HG03175 (cell line): ENCODE results near the gene HOXC4.

Source experiments
- ATAC-seq: cut with Tn5 transposase; IDR thresholded peaks from one replicate; pipeline ENCODE4 v1.9.1; 2021; ENCODE audit warnings: mild to moderate bottlenecking, moderate library complexity; ENCODE audit not compliant: unreplicated experiment

HOXC4 gene

DNA sequence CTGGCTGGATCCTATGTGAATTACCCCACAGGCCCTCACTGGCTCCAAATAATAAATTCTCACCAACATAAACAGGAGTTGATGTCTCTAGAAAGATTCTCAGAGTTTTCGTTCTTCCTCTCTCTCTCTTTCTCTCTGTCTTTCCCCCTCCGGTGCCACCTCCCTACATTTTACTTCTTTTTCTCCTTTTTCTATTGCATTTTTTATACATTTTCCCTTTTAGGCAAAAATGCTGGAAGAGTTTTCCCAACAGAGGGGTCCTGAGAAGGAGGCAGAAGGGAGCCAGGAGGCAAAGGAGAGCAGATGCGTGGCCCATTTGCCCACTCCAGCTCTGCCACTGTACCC lies 26.2 kb upstream of the HOXC4 start:
- ATAC-seq = no peak

DNA sequence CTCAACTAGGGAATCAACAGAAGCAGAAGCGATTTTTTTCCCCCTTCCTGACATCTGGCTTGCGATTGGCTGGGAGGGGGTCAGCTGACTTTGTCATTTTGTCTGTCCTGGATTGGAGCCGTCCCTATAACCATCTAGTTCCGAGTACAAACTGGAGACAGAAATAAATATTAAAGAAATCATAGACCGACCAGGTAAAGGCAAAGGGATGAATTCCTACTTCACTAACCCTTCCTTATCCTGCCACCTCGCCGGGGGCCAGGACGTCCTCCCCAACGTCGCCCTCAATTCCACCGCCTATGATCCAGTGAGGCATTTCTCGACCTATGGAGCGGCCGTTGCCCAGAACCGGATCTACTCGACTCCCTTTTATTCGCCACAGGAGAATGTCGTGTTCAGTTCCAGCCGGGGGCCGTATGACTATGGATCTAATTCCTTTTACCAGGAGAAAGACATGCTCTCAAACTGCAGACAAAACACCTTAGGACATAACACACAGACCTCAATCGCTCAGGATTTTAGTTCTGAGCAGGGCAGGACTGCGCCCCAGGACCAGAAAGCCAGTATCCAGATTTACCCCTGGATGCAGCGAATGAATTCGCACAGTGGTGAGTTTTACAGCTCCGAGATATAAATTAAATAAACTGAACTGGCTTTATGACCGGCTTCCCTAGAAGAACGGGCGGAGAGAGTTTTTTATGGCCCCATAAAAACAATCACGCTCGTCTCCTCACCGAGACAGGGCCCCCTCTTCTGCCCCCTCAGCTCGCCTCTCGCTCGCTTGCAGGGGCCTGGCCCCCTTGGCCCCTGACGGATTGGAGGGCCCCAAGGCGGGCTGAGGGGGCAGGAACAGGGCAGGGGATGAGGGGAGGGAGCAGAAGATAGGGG lies 25.1 kb upstream of the HOXC4 start, which contains the start of gene HOXC6:
TSS of gene HOXC6 (plus strand) at position 127 of the 888 bp plus-strand sequence. CDS start at position 209, 82 bp downstream.
- no peak for ATAC-seq

DNA sequence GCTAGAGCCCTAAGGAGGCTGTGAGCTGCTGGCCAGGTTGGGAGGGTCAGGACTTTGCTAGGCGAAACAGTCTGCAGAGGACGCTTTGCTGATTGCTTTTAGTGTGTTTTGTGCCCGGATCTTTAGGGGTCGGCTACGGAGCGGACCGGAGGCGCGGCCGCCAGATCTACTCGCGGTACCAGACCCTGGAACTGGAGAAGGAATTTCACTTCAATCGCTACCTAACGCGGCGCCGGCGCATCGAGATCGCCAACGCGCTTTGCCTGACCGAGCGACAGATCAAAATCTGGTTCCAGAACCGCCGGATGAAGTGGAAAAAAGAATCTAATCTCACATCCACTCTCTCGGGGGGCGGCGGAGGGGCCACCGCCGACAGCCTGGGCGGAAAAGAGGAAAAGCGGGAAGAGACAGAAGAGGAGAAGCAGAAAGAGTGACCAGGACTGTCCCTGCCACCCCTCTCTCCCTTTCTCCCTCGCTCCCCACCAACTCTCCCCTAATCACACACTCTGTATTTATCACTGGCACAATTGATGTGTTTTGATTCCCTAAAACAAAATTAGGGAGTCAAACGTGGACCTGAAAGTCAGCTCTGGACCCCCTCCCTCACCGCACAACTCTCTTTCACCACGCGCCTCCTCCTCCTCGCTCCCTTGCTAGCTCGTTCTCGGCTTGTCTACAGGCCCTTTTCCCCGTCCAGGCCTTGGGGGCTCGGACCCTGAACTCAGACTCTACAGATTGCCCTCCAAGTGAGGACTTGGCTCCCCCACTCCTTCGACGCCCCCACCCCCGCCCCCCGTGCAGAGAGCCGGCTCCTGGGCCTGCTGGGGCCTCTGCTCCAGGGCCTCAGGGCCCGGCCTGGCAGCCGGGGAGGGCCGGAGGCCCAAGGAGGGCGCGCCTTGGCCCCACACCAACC lies 23.9 kb upstream of the HOXC4 start:
- no peak for ATAC-seq

DNA sequence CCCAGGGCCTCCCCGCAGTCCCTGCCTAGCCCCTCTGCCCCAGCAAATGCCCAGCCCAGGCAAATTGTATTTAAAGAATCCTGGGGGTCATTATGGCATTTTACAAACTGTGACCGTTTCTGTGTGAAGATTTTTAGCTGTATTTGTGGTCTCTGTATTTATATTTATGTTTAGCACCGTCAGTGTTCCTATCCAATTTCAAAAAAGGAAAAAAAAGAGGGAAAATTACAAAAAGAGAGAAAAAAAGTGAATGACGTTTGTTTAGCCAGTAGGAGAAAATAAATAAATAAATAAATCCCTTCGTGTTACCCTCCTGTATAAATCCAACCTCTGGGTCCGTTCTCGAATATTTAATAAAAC lies 23.2 kb upstream of the HOXC4 start:
- no peak for ATAC-seq

DNA sequence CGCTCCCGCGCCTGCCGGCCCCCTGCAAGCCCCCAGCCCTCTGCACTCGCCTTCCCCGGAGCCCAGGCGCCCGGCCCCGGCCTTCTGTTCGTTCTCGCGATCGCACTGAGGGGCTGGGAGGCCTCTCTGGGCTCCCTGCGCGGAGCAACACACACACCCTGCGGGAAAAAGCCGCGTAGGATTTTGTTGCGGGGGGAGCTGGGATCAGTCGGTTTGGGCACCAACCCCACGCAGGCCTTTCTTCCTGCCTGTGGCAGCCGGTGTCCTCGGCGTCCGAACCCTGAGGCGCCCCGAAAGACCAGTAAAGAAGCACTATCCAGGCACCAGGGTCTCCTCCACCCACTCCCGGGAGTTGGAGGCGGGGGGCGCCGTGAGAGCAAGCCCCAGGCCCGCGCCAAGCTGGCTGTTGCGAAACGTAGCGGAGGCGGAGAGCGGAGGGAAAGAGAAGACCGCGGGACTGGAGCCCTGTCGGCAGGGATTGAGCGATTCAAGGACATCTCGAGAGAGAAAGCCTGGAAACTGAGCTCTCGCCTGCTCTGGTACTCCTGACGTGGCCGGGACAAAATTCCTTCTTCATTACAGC lies 22.7 kb upstream of the HOXC4 start:
- no peak for ATAC-seq

DNA sequence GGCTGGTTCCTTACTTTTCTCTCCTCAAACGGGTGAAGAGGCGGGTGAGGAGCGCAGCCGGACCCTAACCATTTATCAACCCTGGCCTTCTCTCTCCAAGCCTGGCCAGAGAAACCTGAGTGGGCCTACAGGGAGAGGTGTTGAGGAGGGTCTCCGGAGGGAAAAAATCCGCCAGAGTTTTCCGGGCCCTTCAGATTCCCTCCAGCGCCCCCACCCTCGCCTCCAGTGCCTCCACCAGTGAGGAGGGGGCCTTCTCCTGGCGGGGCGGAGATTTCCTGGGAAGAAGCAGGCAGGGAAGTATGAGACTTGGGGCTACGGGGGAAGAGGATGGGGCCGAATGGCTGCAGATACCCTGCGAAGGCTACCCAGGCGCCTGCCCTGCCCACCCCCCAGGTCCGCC lies 22.2 kb upstream of the HOXC4 start:
- ATAC-seq = no peak

DNA sequence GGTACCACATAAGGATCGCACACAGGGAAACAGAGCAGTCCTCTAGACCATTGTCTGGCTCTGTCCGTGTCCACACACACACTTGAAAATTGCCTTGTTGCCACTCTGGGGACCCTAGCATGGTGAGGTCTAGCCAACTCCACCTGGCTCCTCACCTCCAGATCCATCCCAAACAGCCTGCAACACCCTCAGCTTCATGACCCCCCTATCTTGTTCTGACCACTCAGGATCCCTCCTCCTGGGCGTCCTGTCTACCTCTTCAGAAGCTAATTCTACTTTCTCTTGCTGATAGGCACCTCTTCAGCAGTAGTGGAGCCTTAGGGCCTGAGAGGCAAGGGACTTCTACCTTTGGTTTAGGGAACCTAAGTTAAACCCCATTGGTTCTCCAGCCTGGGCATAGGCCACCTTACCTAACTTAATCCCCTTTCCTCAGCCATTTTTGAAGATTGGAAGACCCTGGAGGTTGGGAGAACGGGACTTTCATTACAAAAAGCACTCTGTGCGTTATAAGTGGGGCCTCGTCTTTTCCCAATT lies 21.5 kb upstream of the HOXC4 start:
- no peak for ATAC-seq

DNA sequence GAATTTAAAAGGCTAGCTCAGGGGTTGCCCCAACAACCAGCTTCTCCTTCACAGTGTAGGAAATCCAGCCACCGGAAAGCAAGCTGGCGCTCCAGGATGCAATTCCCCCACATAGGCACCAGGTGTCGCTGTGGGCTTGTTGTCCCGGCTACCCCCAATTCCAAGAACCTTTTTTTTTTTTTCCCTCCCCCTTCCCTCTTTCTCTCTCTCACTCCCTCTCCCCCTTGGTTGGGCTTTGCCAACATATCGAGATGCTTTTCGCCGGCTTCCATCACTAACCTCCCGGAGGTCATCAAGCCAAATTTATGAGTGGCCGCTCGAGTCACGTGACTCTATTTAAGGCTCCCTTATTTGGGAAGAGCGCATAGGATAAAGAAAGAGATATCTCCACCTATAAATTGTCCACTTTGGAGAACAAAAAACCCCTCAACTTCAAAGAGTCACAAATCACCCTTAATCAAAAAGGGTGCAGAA lies 21.0 kb upstream of the HOXC4 start, which contains the start of gene HOXC5:
TSS of gene HOXC5 (plus strand) at position 424 of the 474 bp plus-strand sequence. CDS start 73 bp downstream, outside the sequence.
- no peak for ATAC-seq

DNA sequence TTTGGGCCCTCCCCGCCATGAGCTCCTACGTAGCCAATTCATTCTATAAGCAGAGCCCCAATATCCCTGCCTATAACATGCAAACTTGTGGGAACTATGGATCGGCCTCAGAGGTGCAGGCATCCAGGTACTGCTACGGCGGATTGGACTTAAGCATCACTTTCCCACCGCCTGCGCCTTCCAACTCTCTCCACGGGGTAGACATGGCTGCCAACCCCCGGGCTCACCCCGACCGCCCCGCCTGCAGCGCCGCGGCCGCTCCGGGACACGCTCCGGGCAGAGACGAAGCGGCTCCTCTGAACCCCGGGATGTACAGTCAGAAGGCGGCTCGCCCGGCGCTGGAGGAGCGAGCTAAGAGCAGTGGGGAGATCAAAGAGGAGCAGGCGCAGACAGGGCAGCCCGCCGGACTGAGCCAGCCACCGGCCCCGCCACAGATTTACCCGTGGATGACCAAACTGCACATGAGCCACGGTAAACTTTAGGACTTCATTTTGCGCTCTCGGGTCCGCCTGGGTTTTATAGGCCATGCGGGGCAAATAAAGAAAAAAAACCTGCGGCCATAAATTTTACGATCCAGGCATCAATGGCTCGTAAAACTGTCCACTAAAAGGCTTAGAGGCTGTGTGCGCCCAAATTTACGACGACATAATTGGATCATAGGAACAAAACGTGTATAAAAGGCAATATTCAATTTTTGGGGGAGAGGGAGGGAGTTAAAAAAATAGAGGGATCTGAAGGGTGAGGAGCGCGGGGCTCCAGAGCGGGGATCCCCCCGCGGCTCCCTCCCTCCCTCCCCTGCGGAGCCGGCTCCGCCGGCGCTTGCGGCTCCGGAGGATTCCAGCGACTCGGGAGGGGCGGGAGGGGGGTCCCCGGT lies 20.3 kb upstream of the HOXC4 start:
- no peak for ATAC-seq

DNA sequence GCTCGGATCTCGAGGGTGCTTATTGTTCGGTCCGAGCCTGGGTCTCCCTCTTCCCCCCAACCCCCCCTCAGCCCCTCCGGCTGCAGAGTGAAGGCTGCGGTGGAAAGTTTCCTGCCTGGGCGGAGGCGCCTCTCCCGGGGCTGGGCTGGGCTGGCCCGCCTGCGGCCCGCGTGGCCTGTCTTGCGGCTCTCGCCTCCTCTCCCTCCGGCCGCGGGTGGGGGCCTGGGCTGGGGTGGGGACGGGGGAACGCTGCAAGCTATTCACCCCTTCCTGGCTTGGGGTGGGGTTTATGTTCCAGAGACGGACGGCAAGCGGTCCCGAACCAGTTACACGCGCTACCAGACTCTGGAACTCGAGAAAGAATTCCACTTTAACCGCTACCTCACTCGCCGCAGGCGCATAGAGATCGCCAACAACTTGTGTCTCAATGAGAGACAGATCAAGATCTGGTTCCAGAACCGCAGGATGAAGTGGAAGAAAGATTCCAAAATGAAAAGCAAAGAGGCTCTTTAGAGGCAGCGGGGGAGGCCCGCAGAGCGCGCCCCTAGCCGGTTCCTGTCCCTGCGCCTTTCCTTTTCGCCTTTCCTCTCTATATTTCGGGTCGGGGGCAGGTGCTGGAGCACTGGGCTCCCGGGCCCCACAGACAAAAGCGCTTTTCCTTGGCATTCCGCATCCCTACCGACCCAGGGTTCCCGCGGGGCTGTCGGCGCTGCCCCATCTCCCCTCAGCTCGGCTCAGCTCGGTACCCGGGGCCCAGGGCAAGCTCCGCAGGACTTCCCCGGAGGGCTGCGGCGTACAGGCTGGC lies 19.5 kb upstream of the HOXC4 start:
- no peak for ATAC-seq

DNA sequence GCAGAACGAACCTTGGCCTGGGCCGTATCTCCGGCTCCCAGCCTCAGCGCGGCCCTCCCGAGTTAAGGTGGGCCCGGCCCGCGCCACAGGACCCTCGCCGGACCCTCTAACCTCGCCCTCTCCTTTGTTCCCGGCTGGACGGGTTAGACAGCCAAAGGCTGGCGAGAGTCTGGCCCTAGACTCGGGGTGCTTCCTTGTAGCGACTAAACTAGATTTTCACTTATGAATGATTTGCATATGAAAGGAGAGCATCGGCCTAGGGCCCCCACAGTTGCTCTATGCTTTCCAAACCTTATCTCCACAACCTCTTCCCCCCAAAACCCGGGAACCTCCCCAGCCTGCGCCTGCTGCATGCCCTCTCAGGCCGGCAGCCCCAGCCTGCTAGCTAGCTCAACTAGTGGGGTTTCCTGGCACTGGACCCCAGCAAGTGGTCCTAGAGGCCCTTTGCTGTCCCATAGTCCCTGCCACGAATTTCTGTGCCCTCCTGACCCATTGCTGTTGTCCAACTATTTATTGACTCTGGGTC lies 18.8 kb upstream of the HOXC4 start:
- no peak for ATAC-seq

DNA sequence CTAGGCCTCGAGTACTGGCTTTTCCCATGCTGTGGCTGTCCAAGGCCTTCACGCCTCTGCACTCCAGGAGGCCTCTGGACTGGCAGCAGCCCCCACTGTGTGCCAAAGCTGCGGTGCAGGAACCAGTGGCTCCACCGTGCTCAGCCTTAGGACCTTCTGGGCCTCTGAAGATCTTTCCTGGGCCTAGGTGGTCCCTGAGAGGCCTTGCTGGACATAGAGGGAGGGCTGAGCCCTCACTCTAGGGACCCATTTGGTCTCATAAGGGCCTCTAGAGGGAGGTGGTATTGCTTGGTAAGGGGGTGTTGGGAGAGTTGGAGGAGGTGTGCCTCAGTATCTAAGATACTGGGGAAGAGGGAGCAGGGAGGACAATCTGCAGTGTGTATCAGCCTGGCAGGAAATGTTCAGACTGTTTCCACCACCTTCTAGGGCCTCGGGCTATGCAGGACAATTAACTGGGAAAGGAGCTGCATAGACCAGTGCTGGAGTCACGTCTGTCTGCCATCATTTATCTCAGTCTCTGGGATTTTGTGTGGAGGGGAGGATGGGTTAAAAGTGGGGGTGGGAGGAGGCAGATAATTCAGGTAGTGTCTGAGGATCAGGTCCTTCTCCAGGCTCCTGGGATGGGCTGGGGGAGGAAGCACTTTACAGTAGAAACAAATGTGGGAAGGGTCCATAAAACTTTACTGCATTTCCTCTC lies 17.9 kb upstream of the HOXC4 start:
- ATAC-seq = no peak

DNA sequence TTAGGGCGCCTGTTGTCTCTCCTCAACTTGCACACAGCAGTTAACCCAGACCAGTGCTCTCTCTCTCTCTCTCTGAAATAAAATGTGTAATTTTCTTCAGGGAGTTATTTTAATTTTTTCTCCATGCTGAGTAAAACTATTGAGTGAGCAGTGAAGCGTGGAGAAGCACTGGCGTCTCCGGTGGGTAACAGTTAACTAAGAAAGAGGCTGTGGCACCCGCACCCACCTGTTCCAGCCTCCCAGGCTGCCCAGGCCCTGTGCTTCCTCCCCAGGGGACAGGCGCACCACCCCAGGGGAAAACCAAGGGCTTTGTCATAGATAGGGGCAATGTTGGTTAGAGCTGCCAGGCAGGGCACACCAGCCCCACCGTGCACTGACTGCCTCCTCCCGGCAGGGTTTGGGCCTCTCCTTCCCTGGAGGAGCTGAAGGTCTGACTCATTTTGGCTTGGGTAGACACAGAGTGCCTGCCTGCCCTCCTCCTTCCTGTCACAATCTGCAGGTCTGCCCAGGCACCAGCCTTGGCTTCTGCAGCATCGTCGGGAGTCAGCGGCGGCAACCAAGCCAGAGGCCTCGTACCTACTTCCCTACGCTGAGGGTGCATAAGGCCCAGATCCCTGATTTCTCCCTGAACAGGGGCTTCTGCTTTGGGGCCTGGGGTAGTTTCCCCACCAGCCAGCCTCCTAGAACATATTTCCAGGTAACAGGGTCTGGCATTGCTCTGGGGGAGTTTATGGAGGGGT lies 16.8 kb upstream of the HOXC4 start:
- ATAC-seq = peak; percentile 42

DNA sequence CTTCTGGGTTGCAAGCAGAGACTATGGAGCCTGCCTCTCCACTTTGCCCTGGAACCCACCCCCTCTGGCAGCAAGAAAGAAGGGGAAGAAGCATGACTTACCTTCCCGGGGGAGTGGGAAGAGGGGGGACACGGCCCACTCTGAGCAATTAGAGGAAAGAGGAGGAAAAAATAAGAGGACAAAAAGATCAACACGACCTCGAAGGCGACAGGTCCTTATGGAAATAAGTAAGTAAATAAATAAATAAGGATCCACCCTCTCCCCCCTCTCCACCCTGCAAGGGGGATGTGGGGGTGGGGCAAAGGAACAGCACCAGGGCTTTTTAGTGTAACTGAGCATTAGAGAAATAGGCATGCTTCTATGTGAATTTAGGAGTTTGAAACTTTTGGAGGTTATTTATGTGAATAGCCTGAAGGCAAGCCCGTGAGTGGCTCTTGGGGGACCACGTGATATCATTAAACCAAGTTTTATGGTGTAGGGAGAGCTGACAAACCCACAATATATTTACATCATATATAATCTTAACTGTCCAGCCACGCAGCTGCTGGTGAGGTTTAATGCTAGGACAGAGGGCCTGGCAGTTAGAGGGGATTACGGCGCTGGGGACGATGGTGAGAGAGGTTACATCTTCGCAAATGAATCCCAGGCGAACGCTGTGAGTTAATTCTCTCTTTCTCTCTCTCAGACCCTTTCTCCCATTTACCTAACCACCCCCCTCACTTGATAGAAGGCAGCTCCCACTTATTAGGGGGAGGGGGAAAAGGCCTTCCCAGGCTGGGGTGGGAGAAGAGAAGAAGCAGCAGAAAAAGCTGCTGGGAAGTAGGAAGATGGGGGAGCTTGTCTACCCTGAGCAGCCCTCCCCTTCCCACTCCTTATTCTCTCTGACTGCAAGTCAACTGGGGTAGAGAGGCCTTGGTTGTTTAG lies 16.0 kb upstream of the HOXC4 start:
- ATAC-seq = no peak

DNA sequence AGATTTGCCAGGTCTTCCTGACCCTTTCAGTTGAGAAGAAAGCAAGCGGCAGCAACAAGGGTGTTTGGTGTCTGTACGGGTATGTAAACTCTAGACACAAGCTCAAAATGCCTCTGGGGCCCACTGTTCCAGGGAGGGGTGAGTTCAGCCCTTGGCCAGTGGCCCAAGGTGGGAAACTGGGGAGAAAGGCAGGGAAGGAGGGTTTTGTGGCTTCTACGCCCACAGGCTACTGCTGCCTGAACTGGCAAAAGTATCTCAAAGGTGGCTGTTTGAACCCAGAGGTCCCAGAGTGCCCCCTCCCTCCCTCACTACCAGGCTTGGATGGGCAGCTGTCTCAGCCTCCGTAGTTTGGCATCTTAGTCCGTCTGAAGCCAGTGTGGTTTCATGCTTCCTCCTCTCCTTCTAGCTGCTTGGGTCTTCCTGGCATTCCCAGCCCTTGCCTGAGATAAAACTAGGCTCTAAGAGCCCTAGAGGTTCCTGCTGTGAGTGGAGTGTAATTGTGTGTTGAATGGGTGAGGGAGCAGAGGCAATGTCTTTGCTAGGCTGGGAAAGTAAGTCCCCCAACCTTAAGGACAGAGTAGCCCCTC lies 15.3 kb upstream of the HOXC4 start:
- ATAC-seq = no peak

DNA sequence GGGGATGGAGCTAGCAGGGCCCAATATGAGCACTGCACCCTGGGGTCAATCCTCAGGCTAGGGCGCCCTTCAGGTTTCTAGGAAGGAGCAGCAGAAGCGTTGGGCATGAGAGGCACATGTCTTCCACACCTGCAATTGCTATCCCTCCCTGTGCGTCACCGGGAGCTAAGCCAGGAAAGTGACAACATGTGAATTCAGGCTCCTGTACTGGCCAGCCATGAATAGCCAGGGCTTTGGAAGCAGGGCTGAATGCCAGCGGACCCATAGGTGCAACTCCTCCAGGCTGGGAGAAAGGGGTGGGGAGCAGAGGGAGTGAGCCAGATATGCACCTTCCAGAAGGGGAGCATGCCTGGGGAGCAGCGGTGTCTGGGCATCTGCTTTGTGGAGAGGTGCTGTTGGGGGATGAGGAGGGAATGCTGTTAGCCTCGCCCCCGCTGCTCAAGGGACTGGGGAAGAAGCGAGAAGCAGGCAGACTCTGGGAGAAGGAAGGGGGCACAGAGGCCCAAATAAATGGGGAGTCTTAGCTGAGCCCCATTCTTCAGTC lies 14.7 kb upstream of the HOXC4 start:
- ATAC-seq = no peak
